HG02973 (cell line): ENCODE results near the gene FAM151A.

Experiments
- ATAC-seq: cut with Tn5 transposase; IDR thresholded peaks from one replicate; pipeline ENCODE4 v1.9.1; 2021; ENCODE audit warnings: moderate library complexity; ENCODE audit not compliant: unreplicated experiment

Gene FAM151A

GRCh38 chr1:54604572-54605370 is 18.6 kb downstream of the FAM151A start:
- no peak for ATAC-seq

GRCh38 chr1:54604051-54604450 is 19.3 kb downstream of the FAM151A start:
- no peak for ATAC-seq

GRCh38 chr1:54603241-54603640 is 20.1 kb downstream of the FAM151A start:
- ATAC-seq, result no peak

- ATAC-seq, result no peak
Measured at GRCh38 chr1:54602554-54602953, 20.8 kb downstream of the FAM151A start.

- ATAC-seq, result no peak
Measured at GRCh38 chr1:54601730-54602129, 21.6 kb downstream of the FAM151A start.

- ATAC-seq, result no peak
Measured at GRCh38 chr1:54600947-54601721, 22.2 kb downstream of the FAM151A start.

GRCh38 chr1:54599211-54599823 is 24.0 kb downstream of the FAM151A start:
- no peak for ATAC-seq

- ATAC-seq, result no peak
Measured at GRCh38 chr1:54597455-54598030, 25.8 kb downstream of the FAM151A start.

GRCh38 chr1:54596756-54597155 is 26.6 kb downstream of the FAM151A start:
- ATAC-seq, result no peak

GRCh38 chr1:54595956-54596498 is 27.3 kb downstream of the FAM151A start:
- ATAC-seq, result no peak

- ATAC-seq, result no peak
Measured at GRCh38 chr1:54594463-54594862, 28.9 kb downstream of the FAM151A start.

- no peak for ATAC-seq
Measured at GRCh38 chr1:54593571-54594160, 29.7 kb downstream of the FAM151A start.

- ATAC-seq, result no peak
Measured at GRCh38 chr1:54591127-54591756, 32.1 kb downstream of the FAM151A start.

- no peak for ATAC-seq
Measured at GRCh38 chr1:54588377-54588776, 34.9 kb downstream of the FAM151A start.

GRCh38 chr1:54585181-54586066 is 37.9 kb downstream of the FAM151A start:
- no peak for ATAC-seq

- ATAC-seq, result no peak
Measured at GRCh38 chr1:54584575-54584974, 38.8 kb downstream of the FAM151A start.

- no peak for ATAC-seq
Measured at GRCh38 chr1:54583871-54584270, 39.5 kb downstream of the FAM151A start.

GRCh38 chr1:54583307-54583686 is 40.0 kb downstream of the FAM151A start:
- no peak for ATAC-seq

- no peak for ATAC-seq
Measured at GRCh38 chr1:54582566-54583306, 40.6 kb downstream of the FAM151A start.
